Upper lobe of left lung (tissue), 6 donors: ENCODE results near the gene GNAI1. TPM values are rescaled to one million over a fixed set of nuclear protein-coding genes. Genes with fewer than 3 reads are reported as not detected.

ENCODE experiments used
- ATAC-seq, 2 donors: fragments of 200-7000 bp; cut with Tn5 transposase; one replicate each; pipeline ENCODE4 v1.9.1; 2022; ENCODE audit warnings: mild to moderate bottlenecking in 2 of 2, moderate library complexity in 2 of 2; ENCODE audit not compliant: low FRiP score in 2 of 2
- DNase-seq, 2 donors: peaks; one replicate each; pipeline ENCODE4 v3.0.0-alpha.2; 2019 to 2020
- H3K27ac ChIP-seq, 4 donors: fragments of 200-600 bp; sonication (generic); one replicate each; pipeline ENCODE4 v1.5.1; 2016 to 2019
- H3K27me3 ChIP-seq, 4 donors: fragments of 200-600 bp; sonication (generic); one replicate each; pipeline ENCODE4 v1.5.1; 2017 to 2019
- H3K36me3 ChIP-seq, 4 donors: fragments of 200-600 bp; sonication (generic); one replicate each; pipeline ENCODE4 v1.5.1; 2016 to 2019
- H3K4me1 ChIP-seq, 4 donors: fragments of 200-600 bp; sonication (generic); one replicate each; pipeline ENCODE4 v1.5.1; 2018 to 2019
- H3K4me3 ChIP-seq, 4 donors: fragments of 200-600 bp; sonication (generic); one replicate each; pipeline ENCODE4 v1.5.1; 2017 to 2019; ENCODE audit warnings: mild to moderate bottlenecking in 2 of 4, moderate library complexity in 1 of 4
- H3K9me3 ChIP-seq, 4 donors: fragments of 200-600 bp; sonication (generic); one replicate each; pipeline ENCODE4 v1.5.1; 2018 to 2019
- EP300 ChIP-seq, 4 donors: sonication (generic); formaldehyde crosslinking; IDR thresholded peaks; one replicate each; pipeline ENCODE4 v1.5.1; 2017; ENCODE audit warnings: antibody characterized with exemption in 4 of 4, control low read depth in 2 of 4
- POLR2A ChIP-seq, 4 donors: fragments of 450-650 bp; IDR thresholded peaks; one replicate each; pipeline ENCODE4 v1.5.1; 2016 to 2017; ENCODE audit warnings: antibody characterized with exemption in 4 of 4, mild to moderate bottlenecking in 2 of 4
- POLR2AphosphoS5 ChIP-seq, 2 donors: sonication (generic); formaldehyde crosslinking; IDR thresholded peaks; one replicate each; pipeline ENCODE4 v1.5.1; 2017; ENCODE audit warnings: antibody characterized with exemption in 2 of 2
- WGBS, 2 donors: methylation state at CpG; one replicate each; pipeline ENCODE4 v1.1.5; 2017 to 2018; 5-methylcytosine and 5-hydroxymethylcytosine counted together
- total RNA-seq, 6 donors: library from RNA; depleted of rRNA in 4 of 6; stranded (reverse); fragments of >200 nt in 4 of 6; gene quantifications; one replicate each; pipeline versions ENCODE4 v1.1.0 to v1.2.1, GENCODE V29; 2016 to 2021
- TF ChIP-seq, protein P1 (sequence below), 6 experiments: fragments of 450-650 bp in 4 of 6; fragments of 200-600 bp in 2 of 6; sonication (generic) in 2 of 6; IDR thresholded peaks; one replicate each; pipeline ENCODE4 v1.5.1; 2016 to 2019; ENCODE audit warnings: antibody characterized with exemption in 6 of 6
- donor health status: DM: no; HTN: no; CAD: no; lungs with moderate emphysema.
- donor health status: DM: no; HTN: yes; CAD: no; lungs with severe emphysema.

GNAI1 gene
- total RNA-seq, 6 donors from 2014 or later = 16.7 to 26.6 (median 21.5) TPM

DNA sequence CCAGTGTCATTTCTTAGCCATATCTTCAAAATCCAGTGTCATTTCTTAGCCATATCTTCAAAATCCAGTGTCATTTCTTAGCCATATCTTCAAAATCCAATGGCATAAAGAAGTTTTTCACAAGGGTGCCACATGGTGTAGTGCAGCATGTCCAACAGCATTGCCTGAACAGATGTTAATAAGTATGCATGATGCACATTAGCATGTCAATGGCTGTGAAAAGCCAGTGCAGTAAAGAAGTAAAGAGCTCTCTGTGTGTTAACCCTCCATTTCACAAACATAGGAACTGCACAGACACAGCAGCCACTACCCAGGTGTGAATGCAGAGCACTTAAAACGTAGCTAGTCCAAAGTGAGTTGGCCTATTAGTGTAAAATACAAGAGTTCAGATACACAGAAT lies 89.8 kb downstream of the GNAI1 start:
- TF ChIP-seq POLR2AphosphoS5 (IDR thresholded peaks at IDR 0.05) (no peak), POLR2A (IDR thresholded peaks at IDR 0.05) (no peak)
- Histone ChIP-seq H3K27me3 (no peaks in the 10 kb centered on the region), H3K27ac (no peak overlapping the region), H3K36me3 (no peaks in the 10 kb centered on the region), H3K4me1 (no peaks in the 10 kb centered on the region), H3K9me3 (no peaks in the 10 kb centered on the region), H3K4me3 (no peak overlapping the region)
- ATAC-seq (no peak), DNase-seq (no peak)
- 85 to 96% methylated on average over 1 of the region's 1 CpG for WGBS, 2 donors

DNA sequence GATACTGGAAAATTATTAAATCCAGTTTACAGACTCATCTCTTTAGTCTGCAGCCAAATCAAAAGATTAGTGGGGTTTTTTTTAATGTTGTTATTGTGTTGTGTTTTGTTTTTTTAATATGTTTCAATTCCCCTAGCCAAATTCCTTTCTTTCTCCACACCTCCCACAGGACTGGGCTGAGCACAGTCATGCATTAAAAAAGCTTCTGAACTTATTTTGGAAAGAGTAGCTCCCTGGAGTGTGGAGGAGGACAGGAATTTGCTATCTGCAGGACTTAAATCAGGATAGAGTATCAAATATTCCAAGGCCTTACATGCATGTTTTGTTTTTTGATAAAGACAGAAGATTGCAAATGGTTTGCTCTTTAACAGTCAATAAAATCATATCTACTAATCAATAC lies 90.7 kb downstream of the GNAI1 start:
- ATAC-seq (peak in 1 of 2 donors; percentile 17), DNase-seq (no peak)
- no peak for TF ChIP-seq POLR2A (IDR thresholded peaks at IDR 0.05)
- TF ChIP-seq EP300 (IDR thresholded peaks at IDR 0.05) = no peak
- TF ChIP-seq POLR2AphosphoS5 (IDR thresholded peaks at IDR 0.05) = no peak
- TF ChIP-seq, protein P1, sequence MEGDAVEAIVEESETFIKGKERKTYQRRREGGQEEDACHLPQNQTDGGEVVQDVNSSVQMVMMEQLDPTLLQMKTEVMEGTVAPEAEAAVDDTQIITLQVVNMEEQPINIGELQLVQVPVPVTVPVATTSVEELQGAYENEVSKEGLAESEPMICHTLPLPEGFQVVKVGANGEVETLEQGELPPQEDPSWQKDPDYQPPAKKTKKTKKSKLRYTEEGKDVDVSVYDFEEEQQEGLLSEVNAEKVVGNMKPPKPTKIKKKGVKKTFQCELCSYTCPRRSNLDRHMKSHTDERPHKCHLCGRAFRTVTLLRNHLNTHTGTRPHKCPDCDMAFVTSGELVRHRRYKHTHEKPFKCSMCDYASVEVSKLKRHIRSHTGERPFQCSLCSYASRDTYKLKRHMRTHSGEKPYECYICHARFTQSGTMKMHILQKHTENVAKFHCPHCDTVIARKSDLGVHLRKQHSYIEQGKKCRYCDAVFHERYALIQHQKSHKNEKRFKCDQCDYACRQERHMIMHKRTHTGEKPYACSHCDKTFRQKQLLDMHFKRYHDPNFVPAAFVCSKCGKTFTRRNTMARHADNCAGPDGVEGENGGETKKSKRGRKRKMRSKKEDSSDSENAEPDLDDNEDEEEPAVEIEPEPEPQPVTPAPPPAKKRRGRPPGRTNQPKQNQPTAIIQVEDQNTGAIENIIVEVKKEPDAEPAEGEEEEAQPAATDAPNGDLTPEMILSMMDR (IDR thresholded peaks at IDR 0.05) = no peak
- Histone ChIP-seq H3K4me3 (no peak overlapping the region), H3K9me3 (no peaks in the 10 kb centered on the region), H3K27ac (no peak overlapping the region), H3K36me3 (no peaks in the 10 kb centered on the region), H3K4me1 (no peaks in the 10 kb centered on the region), H3K27me3 (no peaks in the 10 kb centered on the region)

- Histone ChIP-seq H3K36me3 (no peaks in the 10 kb centered on the region), H3K4me1 (no peaks in the 10 kb centered on the region), H3K9me3 (no peaks in the 10 kb centered on the region), H3K4me3 (no peak overlapping the region), H3K27ac (no peak overlapping the region), H3K27me3 (no peaks in the 10 kb centered on the region)
- WGBS, 2 donors = 56 to 61% methylated on average over 4 of the region's 4 CpGs
- ATAC-seq (no peak), DNase-seq (no peak)
- TF ChIP-seq, protein P1 (IDR thresholded peaks at IDR 0.05) = no peak
- no peak for TF ChIP-seq POLR2A (IDR thresholded peaks at IDR 0.05)
- TF ChIP-seq POLR2AphosphoS5 (IDR thresholded peaks at IDR 0.05) = no peak
Measured at GRCh38 chr7:80226629-80227028, 92.0 kb downstream of the GNAI1 start.

- H3K27ac ChIP-seq = no peak overlapping the region
- no peak for TF ChIP-seq POLR2AphosphoS5 (IDR thresholded peaks at IDR 0.05)
- no peak for TF ChIP-seq EP300 (IDR thresholded peaks at IDR 0.05)
- no peak for TF ChIP-seq POLR2A (IDR thresholded peaks at IDR 0.05)
- TF ChIP-seq, protein P1 (IDR thresholded peaks at IDR 0.05) = no peak
- H3K9me3 ChIP-seq = no peaks in the 10 kb centered on the region
- ATAC-seq (no peak), DNase-seq (no peak)
- no peak overlapping the region for H3K4me3 ChIP-seq
- WGBS, 2 donors = 87 to 89% methylated on average over 2 of the region's 2 CpGs
- H3K4me1 ChIP-seq = no peaks in the 10 kb centered on the region
- no peaks in the 10 kb centered on the region for H3K27me3 ChIP-seq
- H3K36me3 ChIP-seq = no peaks in the 10 kb centered on the region
Measured at GRCh38 chr7:80230327-80230726, 95.7 kb downstream of the GNAI1 start.

GRCh38 chr7:80231707-80232106 lies 97.1 kb downstream of the GNAI1 start:
- Histone ChIP-seq H3K27me3 (no peaks in the 10 kb centered on the region), H3K9me3 (no peaks in the 10 kb centered on the region), H3K4me3 (no peak overlapping the region), H3K27ac (no peak overlapping the region), H3K36me3 (no peaks in the 10 kb centered on the region), H3K4me1 (no peaks in the 10 kb centered on the region)
- ATAC-seq (no peak), DNase-seq (no peak)
- WGBS, 2 donors = 87 to 92% methylated on average over 2 of the region's 2 CpGs
- TF ChIP-seq, protein P1 (IDR thresholded peaks at IDR 0.05) = no peak
- TF ChIP-seq POLR2AphosphoS5 (IDR thresholded peaks at IDR 0.05) = no peak
- no peak for TF ChIP-seq POLR2A (IDR thresholded peaks at IDR 0.05)
- TF ChIP-seq EP300 (IDR thresholded peaks at IDR 0.05) = no peak
